Esophagus squamous epithelium (tissue), 4 donors: ENCODE data around the gene FAM89A.

Experiments
- CTCF ChIP-seq, 6 experiments: fragments of 450-650 bp in 4 of 6; fragments of 200-600 bp in 2 of 6; sonication (generic) in 2 of 6; IDR thresholded peaks; one replicate each; pipeline ENCODE4 v1.5.1; 2016 to 2019; ENCODE audit warnings: antibody characterized with exemption in 6 of 6, mild to moderate bottlenecking in 4 of 6, moderate library complexity in 4 of 6
- POLR2A ChIP-seq, 4 donors: fragments of 450-650 bp; IDR thresholded peaks; one replicate each; pipeline ENCODE4 v1.6.1; 2017; ENCODE audit warnings: antibody characterized with exemption in 4 of 4, mild to moderate bottlenecking in 4 of 4, moderate library complexity in 3 of 4

GRCh38 chr1:231016234-231016633, 23.8 kb downstream of the FAM89A start:
- TF ChIP-seq CTCF (IDR thresholded peaks at IDR 0.05) (no peak), POLR2A (IDR thresholded peaks at IDR 0.05) (no peak)
